GM19467 (cell line): ENCODE data around the gene LHFPL3.

Experiments
- ATAC-seq: cut with Tn5 transposase; IDR thresholded peaks from one replicate; pipeline ENCODE4 v1.9.1; 2021; ENCODE audit warnings: mild to moderate bottlenecking, moderate library complexity; ENCODE audit not compliant: unreplicated experiment

LHFPL3 gene

DNA sequence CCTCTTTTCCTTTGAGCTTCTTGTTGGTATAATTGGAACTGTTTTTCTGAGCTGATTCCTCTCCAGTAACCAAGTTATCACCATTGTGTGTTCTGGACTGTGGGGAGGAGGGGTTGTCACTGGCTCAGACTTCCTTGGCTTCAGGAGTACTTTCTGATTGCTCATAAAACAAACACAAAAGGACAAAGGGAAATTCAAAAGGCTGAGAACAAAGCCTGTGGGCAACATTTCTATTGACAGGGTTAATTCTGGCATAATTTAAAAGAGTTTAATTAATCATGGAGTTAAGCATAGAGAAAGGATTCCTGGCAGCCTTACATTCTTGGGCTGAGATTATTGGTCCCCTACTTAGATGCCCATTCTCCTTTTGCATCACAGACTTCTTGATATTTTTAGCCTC lies 462.7 kb downstream of the LHFPL3 start:
- no peak for ATAC-seq

DNA sequence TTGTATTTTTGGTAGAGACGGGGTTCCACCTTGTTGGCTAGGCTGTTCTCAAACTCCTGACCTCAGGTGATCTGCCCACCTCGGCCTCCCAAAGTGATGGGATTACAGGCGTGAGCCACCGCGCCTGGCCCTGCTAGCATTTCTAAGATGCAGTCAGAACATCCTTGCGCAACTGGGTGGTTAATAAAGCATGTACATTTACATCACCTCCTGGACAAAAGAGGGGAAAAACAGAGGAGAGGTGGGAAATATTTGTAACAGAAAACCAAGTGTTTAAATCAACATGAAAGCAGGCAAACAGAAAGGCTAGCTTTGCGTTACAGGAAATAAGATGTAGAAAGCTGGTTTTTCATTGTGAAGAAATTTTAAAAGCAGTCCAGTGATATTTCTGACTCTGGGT lies 464.7 kb downstream of the LHFPL3 start:
- no peak for ATAC-seq

DNA sequence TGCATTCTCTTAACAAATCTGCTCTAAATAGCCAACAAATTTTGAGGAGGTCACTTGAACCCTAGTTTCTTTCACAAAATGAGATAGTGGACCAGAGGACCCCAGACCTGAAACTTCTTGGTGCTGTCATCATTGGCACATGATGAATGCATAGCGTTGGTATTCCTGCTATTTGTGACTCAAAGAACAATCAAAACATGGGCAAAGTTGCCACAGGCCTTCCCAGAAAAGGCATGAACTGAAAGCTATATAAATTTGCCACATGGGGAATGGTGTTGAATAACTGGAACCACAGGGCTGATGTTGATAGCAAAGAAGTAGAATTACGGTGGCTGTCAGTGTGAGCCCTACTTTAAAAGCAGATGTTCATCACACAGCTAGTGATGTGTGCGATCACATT lies 465.8 kb downstream of the LHFPL3 start:
- ATAC-seq, result no peak

DNA sequence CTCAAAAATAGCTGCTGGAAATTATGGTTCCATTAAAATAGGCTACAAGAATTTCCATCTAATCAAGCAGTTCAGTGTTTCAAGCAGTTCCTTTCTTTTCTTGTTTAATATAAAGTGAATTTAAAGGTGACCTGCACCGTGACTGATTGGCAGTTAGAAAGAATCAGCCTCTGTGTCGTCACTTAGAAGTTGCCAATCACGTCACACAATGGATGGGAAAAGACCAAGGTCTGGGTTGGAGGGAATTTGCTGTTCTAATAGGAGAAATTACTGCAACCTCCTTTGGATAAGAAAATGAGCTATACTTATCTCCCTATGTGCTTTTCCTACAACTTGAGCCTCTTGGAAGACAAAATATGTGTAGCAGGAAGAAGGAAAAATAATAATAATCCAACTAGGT lies 466.2 kb downstream of the LHFPL3 start:
- no peak for ATAC-seq

DNA sequence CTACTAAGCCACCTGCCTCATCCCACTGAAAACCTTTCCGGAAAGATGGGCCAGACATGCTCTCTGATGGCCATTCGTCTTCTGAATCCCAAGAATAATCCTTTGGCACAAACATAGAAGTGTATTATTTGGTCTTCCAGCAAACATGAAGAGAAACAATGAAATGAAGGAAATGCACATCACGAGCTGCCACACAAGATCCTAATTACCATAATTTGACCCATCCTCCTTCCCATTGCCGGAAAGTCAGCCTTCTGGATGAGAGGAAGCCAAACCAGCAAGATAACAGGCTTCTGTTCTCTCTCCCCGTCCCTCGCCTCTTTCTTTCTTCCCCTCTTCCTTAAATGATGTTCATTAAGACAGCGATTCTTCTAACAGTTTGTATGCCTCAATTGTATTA lies 466.7 kb downstream of the LHFPL3 start:
- no peak for ATAC-seq

DNA sequence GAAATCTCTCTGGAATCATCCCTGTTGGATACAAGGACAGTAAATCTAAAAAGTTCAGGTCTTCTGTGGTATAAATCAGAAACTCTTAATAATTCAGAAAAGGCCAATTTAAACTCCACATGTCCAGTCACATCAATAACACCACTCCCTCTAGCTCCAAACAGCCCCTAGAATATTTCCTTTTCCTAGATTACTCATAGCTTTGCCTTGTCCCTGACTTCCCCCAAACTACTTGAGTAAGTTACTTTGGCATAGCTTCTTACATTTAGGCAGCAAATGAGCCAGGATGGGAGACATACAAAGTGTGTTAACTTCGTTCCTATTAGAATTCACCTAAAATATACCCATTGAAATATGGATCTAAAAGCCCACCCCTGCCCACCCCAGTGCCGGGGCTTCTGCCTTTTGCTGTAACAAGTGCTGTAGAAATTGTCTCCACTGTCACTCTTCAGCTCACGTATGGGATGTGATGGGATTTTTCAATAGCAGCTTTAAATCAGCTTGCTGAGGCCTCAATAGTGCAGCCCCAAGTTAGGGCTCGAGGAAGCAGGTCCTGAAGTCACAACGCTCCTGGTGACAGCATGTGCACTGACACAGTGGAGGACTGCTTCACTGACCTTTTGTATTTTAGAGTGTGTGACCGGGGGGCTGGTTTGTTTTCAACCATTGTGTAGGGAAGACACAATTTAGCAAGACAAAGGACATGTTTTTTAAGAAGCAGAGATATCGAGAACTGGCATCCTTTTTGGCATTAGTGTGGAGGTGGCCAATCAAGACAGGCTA lies 467.4 kb downstream of the LHFPL3 start:
- ATAC-seq, result no peak

DNA sequence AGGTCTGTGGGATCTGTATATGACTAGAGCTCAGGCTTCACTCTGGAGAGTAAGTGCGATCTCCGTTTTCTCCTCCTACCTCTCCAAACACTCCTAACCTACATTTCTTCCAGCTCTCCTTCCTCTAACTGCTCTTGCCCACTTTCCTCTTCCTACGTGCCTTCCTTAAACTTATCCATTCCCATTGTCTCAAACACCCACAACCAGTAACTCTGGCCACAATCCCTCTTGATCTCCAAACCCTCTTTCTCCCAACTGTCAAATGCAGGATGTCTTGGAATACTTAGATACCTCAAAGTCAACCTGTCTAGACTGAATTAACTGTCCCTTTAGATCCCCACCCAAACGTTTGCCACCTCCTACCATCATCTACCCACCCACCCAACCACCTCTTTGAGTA lies 471.9 kb downstream of the LHFPL3 start:
- ATAC-seq, result no peak

DNA sequence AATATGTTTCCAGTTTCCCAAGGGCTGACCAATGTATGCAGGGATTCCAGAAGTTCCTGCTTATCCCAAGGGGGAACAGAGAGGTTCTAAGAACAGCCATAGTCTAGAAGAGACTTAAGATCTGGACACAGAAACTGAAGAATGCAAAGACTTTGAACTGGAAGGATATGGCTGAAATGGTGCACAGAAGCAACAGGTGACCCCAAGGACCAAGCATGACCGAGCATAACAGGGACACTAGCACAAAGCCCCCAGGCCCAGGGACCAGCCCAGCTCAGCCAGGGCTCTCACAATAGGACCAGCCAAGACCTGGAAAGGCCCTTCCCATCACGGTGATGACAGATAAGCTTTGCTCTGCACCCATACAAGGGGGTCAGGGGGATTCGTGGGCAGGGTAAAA lies 472.6 kb downstream of the LHFPL3 start:
- ATAC-seq, result no peak

DNA sequence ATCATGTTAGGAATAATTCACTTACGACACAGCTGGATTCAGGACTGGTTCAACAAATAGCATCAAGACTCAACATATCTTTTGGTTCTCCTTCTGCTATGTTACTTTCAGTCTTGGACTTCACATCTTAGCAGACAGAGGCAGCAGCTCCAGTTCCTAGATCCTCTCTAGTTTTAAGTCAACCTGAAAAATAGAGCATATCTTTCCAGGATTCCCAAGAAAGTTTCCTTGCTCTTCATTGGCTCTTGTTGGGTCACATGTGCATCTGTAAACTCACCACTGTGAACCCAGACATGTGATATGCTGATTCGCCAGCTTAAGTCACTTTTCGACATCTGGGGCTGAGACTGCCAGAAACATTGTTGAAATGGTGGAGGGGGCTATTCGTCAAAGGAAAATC lies 475.5 kb downstream of the LHFPL3 start:
- ATAC-seq, result no peak

DNA sequence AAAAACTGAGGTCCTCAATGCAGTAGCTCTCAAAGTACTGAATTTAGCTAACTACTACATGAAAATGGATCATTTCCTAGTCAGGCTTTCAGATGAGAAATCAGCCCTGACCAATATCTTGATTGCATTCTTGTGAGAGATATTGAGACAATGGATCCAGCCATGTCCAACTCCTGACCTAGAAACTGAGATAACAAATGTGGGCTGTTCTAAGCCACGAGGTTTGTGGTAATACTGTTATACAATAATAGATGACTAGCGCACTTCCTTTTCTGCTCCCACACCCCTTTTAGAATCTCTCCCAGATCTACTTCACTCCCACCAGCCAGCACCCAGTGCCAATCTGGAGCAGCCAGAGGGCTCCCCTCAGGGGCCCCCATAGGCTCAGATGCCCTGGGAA lies 476.3 kb downstream of the LHFPL3 start:
- ATAC-seq, result no peak

DNA sequence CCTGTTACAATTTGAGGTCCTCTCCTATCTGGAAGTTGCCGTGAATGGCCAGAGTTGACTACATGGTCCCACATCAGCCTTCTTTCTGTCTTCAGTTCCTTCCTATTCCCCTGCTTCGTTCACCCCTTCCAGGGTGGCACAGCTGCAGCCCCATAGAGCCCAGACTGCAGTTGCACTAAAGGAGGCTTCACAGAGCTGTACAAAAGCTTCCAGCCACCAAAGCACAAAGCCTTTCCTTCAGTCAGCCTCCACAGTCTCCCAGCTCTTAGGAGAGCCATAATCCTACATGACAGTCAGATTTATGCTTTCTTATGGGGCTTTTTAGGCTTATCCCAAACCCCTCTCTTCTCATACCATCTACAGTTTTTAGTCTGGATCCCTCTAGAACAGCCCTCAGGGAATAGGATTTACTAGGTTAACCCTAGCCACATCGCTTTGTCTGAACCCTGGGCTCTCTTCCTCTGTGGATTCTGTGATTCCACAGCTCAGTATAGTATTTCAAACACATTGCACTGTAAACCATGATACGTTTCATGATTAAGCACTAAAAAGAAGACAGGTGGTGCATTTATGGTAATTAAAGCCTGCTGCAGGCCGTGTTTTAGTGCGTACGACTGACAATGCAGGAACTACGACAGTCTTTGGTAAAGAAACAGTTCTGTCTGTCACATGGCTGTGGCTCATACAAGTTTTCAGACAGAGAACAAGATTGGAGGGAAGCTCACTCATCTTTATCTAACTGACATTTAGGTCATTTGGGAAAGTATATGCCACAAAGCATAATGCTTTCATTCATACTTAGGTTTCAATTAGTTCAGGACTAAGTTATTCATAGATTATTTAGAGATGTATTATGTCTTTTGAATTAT lies 477.3 kb downstream of the LHFPL3 start:
- ATAC-seq, result no peak

DNA sequence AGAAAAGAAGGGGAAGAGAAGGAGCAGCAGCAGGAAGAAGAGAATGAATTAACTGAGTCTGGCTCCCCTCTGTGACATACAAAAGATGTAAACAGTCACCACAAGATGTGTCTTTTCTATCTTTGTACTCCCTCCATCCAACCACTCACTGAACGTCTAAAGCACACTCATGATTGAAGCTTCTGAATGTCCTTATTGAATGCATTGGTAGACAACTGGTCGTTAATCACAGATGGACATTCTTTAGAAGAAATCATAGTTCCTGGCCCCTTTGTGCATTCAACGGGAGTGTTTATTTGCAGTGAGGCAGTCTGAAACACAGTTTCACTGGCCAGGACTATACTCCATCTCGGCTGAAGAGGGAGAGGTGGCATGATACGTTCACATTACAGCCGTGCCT lies 479.3 kb downstream of the LHFPL3 start:
- ATAC-seq, result no peak

DNA sequence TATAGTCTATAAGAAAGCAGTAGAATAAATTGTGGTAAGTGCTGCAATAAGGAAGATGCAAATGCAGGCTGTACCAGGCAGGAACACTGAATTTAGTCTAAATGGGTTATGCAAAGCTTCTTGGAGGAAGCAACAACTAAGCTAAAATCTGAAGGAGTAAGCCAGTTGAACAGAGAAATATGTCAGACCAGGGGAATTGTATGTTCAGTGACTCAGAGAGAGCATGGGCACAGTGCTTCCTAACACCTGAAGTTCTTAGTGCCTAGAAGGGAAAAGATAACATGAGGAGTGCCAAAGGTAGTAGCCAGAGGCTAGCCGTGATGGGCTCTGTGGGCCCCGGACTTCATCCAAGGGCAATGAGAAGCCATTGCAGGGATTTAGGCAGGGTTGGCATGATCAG lies 481.5 kb downstream of the LHFPL3 start:
- ATAC-seq, result no peak

DNA sequence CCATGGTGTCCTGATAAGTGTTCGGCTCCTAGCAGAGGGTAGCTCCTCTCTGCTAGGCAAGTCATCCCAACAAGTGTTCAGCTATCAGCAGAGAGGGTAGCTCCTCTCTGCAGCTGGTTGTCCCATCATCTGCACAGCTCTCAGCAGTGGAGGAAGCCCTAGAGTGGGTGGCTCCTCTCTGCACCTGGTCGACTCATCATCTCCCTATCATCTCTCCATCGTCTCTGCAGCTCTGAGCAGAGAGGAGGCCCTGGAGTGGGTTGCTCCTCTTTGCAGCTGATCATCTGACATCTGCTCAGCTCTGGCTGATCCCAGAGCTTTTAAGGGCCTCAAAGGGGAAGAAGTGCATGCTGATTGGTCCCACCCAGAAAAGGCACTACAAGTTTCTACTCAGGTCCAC lies 485.7 kb downstream of the LHFPL3 start:
- no peak for ATAC-seq

DNA sequence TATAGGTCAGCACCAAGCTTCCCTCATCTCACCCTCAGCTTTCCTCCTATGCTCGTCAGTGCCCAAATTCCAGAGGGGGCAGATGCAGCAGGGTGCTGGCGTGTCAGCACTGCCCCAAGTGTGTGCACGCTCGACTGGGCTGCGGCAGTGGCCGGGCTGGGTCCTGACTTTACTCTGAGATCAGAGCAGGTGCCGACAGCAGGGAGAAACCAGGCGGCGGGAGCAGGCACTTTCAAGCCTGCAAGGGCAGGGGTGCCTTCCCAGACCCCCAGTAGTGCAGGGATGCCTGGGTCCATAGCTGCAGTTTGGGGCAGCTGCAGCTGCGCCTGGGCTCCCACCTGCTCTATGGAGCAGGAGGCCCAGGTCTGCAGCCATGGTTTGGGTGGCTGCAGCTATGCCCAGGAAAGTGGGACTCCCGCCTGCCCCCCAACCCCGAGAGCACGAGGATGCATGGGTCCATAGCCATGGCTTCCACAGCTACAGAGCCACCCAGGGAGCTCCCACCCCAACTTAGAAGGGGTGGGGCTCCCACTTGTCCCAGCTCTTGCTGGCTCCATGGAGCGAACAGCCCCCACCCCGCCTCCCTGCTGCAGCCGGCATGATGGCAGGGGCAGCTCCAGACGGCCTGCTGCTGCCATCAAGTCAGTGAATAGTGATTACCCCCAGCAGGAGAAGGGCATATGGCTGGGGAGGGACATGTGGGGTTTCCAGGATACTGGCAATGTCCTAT lies 486.4 kb downstream of the LHFPL3 start:
- ATAC-seq, result no peak

DNA sequence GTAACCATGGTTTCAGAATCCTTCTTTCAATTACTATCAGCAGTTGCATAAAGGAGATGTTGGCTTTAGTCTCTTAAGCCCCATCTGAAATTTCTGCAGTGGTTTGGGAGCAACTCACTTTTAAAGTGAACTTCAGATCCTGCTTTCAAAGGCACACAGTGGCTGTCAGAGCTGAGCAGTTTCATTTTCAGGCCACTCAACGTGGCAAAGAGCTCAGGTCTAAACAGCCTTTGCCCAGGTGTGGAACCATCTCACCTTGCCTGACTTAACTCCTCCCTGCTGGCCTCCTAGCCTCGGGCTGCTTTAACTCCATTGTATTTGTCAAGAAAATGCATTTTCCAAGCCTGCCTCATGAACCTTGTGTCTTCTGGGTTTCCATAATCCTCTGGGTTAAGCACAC lies 488.1 kb downstream of the LHFPL3 start:
- no peak for ATAC-seq

DNA sequence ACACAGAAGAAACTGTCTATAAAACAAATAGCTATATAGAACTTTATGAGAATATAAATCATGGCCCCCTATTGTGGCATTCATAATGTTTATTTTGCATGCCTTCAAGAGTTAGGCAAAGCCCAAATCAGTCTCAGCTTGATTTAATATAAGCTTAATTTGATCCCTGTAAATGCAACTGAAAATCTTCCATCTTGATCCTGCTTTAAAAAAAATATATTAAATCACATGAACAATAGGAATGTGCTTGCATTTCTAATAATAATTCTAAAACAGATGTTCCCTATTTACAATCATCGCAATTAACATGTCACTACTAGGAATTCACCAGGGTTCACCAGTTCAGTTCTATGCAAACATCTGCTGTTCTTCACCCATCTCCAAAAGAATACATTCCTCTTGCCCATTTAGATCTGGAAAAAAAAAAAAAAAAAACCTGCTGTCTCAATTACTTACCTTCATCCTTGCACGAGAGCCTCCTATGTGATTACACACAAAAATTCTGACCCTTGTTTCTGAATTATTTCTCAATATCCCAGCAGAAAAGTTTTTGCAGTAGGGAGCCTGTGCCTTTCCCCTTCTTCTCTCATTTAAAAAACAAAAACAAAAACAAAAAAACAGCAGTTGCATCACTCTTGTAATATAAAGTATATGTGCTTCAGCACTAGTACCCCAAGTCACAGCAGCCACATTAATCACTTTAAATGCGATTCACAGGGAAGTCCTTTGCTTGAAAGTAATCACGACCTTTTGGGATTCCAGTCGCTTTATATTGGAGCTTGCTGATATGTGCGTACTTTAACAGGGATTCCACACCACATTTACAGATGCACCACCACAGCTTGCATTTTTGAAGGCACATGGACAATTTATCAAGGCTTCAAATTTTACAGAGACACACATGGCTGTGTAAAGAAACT lies 490.8 kb downstream of the LHFPL3 start:
- ATAC-seq, result no peak

DNA sequence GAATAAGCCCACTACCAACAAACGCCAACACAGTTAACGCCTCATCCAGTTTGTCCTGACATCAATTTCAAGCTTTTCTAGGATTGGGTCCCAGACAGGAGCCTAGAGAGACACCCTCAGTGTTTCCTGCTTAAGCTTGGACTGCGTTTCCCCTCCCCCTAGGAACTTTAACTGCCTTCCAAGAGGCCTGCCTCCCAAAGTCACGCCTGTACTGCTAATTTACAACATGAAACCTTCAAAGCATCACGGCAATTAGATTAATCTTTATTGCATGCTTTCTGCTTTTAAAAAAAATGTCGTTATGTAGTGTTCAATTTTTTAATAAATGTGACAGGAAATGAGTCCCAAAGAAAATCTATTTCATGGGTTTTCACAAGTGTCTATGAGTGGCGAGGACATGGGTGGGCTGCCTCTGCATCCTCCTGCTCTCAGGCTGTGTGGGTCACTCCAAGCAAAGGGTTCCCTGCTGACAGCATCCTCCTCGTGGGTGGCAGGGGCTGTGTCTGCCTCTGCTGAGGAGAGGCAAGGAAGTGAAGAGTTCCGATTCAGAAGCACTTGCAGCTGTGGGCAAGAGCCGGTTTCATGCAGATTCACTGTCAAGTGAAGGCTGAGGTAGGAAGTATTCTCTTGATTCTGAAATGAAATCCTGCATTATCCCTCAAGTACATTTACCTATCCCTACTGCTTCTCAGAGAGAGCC lies 492.6 kb downstream of the LHFPL3 start:
- no peak for ATAC-seq

DNA sequence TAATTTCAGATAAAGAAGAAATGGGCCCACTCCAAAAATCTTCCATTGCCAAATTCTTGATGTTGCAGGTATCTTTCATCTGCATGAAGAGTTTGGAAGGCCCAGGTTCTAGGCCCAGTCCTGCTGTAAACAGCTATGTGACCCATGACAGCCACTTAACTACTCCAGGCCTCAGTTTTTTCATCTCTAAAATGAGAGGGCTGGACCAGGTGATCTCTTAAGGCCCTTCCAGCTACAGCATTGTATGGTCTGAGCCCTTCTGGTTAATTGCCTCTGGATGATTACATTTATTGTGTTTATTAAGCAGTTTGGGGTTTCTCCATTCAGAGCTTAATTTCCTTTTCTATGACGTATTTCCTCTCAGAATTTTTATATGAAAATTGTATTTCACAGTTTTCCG lies 494.8 kb downstream of the LHFPL3 start:
- no peak for ATAC-seq

DNA sequence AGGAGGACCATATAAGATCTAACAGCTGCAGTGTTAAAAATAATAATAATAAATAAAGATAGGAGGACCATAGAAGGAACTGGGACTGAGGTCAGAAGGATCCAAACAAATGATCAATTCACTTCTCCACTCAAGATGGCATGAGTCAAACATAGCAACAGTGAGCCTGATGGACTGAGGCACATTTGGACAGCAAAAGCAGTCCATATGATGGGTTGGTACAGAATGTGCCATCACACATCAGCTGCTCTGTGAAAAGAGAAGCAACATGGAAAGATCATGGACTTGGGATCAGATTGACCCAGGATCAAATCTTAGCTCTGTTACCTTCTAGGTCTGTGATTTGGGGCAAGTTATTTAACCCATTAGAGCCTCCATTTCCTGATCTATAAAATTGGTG lies 496.7 kb downstream of the LHFPL3 start:
- ATAC-seq, result no peak
